Stimulated activated CD4-positive, alpha-beta T cell treated with anti-CD3 and anti-CD28 coated beads, TNF-alpha, amount 100 ng/mL, for 4 hours (primary cell): ENCODE data around the gene ORM1.

Experiments
- DNase-seq, 3 experiments: peaks; one replicate each; pipeline ENCODE4 v3.0.0-alpha.2; 2020; ENCODE audit warnings: low read depth in 3 of 3

The ORM1 gene

GRCh38 chr9:114342755-114343440 lies 20.0 kb downstream of the ORM1 start:
- no peak for DNase-seq

GRCh38 chr9:114343471-114344187 lies 20.7 kb downstream of the ORM1 start:
- DNase-seq = no peak

- no peak for DNase-seq
These were observed 21.3 kb downstream of the ORM1 start for GRCh38 chr9:114344188-114344566.

GRCh38 chr9:114344692-114345091 lies 21.8 kb downstream of the ORM1 start:
- DNase-seq = no peak

- DNase-seq = no peak
These were observed 22.7 kb downstream of the ORM1 start for GRCh38 chr9:114345493-114346065.

GRCh38 chr9:114346146-114346545 lies 23.2 kb downstream of the ORM1 start:
- no peak for DNase-seq

- DNase-seq = no peak
These were observed 24.8 kb downstream of the ORM1 start for GRCh38 chr9:114347675-114348074.

GRCh38 chr9:114348261-114348905 lies 25.5 kb downstream of the ORM1 start:
- DNase-seq = no peak

- peak; percentile 59 to 71 (median 62) for DNase-seq
These were observed 26.1 kb downstream of the ORM1 start for GRCh38 chr9:114348906-114349482.

GRCh38 chr9:114349713-114350480 lies 27.0 kb downstream of the ORM1 start:
- no peak for DNase-seq

- DNase-seq = no peak
These were observed 27.9 kb downstream of the ORM1 start for GRCh38 chr9:114350636-114351401.

- no peak for DNase-seq
These were observed 29.0 kb downstream of the ORM1 start for GRCh38 chr9:114351932-114352331.

GRCh38 chr9:114355821-114356220 lies 32.9 kb downstream of the ORM1 start:
- DNase-seq = no peak

- DNase-seq = no peak
These were observed 33.9 kb downstream of the ORM1 start for GRCh38 chr9:114356792-114357191.

- no peak for DNase-seq
These were observed 34.5 kb downstream of the ORM1 start for GRCh38 chr9:114357360-114357759.

GRCh38 chr9:114357911-114358328 lies 35.0 kb downstream of the ORM1 start:
- DNase-seq = no peak

GRCh38 chr9:114359801-114360200 lies 36.9 kb downstream of the ORM1 start:
- no peak for DNase-seq

GRCh38 chr9:114361542-114361941 lies 38.6 kb downstream of the ORM1 start:
- DNase-seq = no peak

GRCh38 chr9:114362394-114362793 lies 39.5 kb downstream of the ORM1 start:
- DNase-seq = no peak

GRCh38 chr9:114363424-114363823 lies 40.5 kb downstream of the ORM1 start:
- DNase-seq = no peak
